Hypothalamus (tissue), 51 donors: ENCODE measurements around the gene UMODL1.
A peak's percentile ranks its signal among the peaks of the same experiment; 100 is the strongest.

ENCODE experiments used
- DNase-seq, 51 donors: peaks; one replicate each; lab custom pipeline; 2025; lab: John Stamatoyannopoulos, UW

The UMODL1 gene

DNA sequence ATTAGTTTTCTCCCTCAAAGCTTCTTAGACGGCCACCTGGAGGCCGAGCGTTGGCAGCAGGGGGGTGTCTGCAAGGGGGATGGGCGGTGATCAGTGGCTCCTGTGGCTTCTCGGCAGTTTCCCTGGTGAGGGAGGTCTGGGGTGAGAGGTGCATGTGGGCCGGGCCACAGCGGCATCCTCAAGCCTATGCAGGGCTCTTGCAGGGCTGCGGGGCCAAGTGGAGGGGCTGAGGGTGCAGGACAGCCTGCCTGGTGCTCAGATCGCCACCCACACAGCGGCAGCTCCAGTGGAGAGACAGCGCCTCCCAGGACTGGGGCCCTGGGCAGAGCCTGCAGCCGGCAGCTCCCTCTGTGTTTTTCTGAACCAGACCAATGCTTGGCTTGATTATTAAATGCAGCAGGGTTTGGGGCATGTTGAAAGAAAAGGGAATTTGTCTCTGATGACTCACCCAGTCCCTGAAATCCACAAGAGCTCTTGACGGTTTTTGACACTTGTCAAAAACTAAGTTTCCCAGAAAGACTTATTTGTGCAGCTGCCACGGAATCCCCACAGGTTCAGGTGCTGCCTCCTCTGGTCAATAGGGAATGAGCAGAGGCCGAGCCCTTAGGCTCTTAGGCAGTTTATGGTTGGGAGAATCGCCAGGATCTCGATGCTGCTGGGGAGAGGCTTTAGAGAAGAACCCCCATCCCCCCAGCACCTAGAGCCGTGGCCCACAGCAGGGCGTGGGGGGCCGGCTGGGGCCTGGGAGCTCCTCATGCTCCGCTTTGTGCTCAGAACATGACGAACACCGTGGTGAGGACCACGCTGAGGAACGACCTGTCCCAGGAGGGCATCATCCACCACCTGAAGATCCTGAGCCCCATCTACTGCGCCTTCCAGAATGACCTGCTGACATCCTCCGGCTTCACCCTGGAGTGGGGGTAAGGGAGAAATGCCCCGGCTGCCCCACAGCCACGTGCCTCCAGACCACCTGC lies 54.7 kb downstream of the UMODL1 start:
- no peak for DNase-seq

DNA sequence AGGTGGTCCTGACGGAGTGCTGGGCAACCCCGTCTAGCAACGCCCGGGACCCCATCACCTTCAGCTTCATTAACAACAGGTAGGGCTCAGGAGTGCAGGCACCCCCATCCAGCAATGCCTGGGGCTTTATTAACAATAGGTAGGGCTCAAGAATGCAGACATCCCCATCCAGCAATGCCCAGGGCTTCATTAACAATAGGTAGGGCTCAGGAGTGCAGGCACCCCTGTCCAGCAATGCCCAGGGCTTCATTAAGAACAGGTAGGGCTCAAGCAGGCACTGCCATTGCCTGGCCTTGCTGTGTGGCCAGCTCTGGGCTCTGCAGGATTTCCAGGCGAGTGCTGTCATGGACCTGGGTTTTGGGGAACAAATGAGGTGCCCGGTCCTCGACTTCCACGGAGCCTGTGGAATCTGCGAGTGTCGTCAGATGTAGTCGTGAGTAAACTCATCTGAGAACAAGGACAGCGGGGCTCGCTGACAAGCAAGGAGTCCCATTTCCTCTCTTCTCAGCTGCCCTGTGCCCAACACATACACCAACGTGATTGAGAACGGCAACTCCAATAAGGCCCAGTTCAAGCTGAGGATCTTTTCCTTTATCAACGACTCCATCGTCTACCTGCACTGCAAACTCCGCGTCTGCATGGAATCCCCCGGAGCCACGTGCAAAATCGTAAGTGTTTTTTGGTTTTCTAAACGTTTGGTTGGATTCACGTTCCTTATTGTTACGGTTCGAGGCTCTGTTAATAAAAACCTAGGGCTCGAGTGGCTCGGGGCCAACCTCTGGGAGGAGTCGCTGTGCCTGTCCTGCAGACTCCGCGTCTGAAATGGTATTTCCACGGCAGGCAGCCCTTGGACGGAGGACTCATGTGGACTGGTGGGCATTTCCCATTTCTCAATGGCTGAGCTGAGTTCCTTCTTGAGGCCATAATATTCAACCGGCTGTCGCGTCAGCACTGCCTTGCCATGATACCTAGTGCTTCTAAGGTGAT lies 56.3 kb downstream of the UMODL1 start:
- DNase-seq = no peak

DNA sequence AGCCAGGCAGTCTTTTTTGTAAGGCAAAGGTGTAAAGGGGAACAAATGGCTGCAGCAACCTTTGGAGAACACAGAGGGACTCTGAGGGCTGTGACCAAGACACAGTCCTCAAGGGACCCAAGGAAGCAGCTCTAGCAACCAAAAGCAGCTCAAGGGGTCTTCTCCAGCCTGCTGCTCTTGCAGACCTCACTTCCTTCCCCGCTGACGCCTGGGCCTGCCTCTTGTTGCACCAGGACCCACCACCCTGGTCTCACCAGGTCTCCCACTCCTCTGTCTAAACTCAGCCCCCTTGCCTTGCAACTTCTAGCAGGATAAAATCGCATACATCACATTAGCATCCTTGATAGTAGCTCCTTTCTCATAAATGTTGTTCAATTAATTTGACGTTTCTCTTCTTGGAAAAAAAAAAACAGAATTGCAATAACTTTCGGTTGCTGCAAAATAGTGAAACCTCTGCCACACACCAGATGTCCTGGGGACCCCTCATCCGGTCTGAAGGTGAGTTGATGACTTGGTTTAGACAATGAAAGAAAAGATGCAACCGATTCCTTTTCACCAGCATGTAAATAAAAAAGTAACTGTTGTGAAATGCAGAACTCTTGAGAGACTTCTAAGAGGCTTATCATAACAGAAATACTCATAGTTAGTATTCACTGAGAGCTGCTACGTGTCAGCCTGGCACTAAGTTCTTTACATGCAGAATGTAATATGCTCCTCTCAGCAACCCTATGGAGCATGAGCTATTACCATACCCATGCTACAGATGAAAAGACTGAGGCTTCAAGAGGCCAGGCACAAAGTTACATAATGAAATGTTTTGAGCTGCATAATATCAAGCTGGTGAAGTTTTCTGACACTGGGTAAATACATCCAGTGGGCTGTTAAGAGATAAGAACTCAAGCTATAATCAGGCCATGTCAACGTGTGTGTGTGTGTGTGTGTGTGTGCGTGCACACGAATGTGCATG lies 58.5 kb downstream of the UMODL1 start:
- DNase-seq = no peak

DNA sequence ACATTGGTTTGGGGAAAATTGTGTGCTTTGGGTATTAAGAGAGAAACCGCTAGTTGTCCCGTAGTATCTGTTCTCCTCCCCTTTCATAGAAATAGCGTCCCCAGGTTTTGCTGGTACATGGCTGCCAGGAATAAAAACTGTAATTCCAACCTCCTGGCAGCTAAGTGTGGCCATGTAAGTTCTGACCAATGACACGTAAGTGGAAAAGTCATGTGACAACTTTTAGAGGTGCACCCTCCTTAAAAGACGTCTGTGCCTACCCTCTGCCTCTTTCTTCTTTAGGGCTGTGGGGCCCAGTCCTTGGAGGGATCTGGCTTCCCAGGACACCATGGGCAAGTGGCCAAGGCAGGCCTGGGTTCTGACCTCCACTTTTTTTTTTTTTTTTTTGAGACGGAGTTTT lies 59.3 kb downstream of the UMODL1 start:
- no peak for DNase-seq

DNA sequence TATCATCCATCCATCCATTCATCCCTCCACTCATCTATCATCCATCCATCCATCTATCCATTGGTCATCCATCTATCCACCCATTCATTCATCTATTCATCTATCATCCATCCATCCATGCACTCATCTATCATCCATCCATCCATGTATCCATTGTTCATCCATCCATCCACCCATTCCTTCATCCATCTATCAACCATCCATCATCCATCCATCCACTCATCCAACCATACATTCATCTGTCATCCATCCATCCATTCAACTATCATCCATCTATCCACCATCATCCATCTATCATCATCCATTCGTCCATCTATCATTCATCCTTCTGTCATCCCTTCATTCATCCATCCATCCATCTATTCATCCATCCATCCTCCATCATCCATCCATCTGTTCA lies 61.1 kb downstream of the UMODL1 start:
- DNase-seq = no peak

DNA sequence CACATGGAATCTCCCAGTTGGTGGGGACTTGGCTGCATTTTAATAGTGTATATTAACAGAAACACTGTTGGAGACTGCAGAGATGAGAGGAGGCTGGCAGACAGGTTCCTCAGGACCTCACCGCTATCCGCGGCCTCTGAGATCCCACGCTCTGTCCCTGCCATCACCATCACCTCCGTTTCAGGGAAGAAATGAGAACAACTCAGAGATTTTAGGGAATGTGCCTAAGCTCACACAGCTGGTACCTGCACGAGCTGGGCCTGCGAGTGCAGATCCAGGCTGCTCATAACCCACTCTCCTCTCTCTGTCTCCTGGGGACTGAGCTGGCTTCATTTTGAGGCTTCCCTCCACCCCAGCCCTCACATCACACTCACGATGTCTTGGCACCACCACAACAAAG lies 62.0 kb downstream of the UMODL1 start:
- no peak for DNase-seq

DNA sequence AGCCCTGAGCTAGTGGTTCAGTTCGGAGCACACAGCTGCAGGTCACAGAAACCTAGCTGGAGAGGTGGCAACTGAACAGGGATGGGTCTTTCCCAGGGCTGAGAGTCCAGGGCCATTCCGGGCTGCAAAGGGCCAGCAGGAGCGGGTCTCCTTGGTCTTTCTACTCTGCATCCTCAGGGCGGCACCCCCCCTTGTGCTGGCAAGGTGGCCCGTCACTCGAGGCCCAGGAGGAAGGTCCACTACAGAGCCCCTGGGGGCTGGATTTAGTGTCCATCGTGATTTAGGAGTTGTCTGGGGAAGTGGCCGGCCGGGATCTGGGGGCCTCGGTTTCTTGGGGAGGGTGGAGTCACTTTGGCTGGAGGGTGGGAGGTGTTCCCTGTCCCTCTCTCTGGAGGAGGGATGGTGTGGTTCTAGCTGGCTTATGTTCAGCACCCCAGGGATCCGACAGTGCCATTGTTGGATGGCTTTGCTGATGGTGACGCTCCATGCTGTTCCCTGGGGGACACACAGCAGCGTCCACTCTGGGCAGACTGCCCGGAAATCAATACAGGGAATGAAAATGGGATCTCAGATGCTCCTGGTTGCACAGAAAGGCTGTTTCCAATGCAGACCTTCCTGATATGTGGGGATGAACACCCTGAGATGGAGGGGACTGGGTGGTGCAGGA lies 64.4 kb downstream of the UMODL1 start:
- no peak for DNase-seq

DNA sequence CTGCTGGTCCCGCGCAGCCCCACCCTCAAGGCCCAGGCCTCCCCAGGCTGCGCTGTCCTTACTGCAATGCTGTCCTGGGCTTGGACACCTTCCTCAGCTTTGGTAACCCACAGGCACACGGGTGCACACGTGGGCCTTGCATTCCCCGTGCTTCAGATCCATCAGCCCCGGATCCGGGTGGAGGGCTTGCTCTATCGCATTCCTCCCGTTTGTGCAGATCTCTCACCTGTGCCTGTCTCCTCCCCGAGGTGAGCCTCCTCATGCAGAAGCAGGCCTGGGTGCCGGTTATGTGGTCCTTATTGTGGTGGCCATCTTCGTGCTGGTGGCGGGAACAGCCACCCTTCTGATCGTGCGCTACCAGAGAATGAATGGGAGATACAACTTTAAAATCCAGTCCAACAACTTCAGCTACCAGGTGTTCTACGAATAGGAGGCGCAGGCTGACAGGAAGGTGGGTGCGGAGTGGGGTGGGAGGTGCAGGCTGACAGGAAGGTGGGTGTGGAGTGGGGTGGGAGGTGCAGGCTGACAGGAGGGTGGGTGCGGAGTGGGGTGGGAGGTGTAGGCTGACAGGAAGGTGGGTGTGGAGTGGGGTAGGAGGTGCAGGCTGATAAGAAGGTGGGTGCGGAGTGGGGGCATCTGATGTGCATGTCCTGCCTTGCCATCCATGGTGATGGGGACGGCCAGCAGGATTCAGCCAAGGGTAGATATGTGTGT lies 66.2 kb downstream of the UMODL1 start:
- DNase-seq = no peak

DNA sequence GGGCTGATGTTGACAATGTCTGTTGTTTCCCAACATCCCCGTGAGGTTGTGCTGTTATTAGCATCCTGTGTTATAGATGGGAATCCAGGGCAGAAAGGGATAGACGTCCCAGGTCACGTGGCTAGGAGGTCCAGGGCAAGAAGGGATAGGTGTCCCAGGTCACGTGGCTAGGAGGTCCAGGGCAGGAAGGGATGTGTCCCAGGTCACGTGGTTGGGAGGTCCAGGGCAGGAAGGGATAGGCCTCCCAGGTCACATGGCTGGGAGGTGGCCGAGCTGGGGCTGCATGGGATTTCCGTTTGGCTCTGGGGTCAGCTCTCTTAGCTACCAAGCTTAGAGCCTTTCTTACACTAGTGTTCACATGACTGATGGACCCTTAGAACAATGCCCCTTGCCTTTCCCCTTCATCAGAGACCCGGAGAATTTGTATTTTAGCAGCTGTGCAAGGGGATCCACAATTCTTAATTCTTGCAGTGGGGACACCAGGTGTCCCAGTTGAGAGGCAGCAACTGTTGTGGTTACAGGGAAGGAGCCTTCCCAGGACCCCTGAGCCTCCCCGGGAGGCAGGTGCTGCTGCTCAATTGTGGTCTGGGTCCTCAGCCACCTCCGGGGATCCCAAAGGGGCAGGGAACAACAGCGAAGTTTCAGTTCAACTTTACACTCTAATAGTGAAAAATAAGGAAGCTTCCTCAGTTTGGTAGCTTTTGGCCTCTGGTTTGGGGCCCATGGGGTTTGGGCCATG lies 69.2 kb downstream of the UMODL1 start:
- DNase-seq = no peak

DNA sequence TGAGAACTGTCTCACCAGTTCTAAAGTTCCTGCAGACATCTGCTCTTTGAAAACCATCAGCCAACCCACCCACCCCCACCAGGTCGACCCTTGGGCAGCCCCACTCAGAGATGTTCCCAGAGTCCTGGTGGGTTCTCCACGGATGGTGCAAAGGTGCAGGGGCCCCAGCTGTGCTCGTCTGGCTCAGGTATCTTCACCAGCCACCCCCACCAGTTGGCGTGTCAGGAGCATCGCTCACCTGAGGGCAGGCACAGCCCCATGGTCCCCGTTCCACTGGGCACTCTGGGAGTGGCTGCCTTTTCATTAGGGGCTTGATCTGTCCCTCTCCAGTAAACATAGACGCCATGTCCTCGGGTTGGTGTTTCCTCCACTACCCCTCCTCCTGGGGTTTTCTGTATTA lies 70.5 kb downstream of the UMODL1 start:
- no peak for DNase-seq

DNA sequence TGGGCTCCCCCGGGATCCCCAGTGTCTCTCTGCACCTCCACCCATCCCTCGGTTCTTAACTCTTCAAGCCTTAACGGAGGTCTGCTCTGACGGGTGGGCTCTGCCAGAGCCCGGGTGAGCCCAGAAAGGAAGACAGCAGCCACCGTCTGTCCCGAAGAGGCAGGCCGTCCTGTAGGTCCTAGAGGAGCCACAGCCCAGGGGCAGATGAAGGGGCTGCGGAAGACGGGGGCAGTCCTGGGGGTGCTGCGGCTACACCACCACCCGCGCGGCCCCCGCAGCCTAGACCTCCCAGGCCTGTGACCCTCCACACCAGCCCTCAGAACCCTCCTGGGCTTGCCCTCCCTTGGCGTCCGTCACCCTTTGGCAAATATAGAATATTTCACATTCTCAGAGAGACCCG lies 71.0 kb downstream of the UMODL1 start:
- DNase-seq = no peak

DNA sequence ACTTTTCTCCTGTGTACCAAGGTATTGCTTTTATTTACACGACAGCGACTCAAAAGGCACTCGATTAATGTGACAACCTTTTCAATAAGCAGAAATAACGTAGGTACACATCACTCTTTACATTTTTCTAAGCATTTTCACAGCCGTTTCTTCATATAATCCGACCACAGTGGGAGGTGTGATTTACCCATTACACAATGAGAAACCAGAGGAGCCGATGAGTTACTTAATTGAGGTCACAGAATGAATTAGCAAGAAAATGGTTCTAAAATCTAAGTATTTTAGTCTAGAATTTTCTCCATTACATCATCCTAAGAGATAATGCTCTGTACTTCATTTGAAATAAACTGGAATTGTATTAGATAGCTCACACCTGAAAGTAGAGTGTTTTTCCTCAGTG lies 71.5 kb downstream of the UMODL1 start:
- no peak for DNase-seq

DNA sequence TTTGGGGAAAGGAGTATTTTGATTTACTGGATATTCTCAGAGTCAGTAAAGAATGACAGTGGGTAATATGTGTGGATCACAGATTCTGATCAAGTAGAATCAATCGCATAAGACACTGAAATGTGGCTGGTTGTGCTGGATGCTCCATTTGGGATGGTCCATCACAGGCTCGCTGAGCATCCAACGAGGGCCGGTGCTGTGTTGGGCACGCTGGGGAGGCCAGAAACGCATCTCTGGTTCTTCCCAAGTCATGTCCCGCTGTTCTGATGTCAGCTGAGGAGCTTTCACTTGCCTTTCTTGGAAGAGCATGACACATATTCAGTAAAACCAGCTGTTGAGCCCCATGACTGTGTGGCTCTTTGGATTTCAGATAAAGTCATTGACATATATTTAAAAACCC lies 72.0 kb downstream of the UMODL1 start:
- no peak for DNase-seq

DNA sequence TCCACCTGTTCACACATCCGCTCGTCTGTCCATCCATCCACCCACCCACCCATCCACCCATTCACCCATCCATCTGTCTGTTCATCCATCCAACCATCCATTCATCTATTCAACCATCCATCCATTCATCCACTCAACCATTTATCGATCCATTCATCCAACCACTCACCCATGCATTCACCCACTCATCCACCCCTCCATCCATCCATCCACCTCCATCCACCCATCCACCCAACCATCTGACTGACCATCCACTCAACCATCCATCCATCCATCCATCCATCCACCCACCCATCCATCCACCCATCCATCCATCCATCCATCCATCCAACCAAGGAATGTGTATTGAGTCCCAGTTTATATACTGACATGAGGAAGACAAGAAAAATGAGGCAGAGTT lies 73.1 kb downstream of the UMODL1 start:
- DNase-seq = no peak

DNA sequence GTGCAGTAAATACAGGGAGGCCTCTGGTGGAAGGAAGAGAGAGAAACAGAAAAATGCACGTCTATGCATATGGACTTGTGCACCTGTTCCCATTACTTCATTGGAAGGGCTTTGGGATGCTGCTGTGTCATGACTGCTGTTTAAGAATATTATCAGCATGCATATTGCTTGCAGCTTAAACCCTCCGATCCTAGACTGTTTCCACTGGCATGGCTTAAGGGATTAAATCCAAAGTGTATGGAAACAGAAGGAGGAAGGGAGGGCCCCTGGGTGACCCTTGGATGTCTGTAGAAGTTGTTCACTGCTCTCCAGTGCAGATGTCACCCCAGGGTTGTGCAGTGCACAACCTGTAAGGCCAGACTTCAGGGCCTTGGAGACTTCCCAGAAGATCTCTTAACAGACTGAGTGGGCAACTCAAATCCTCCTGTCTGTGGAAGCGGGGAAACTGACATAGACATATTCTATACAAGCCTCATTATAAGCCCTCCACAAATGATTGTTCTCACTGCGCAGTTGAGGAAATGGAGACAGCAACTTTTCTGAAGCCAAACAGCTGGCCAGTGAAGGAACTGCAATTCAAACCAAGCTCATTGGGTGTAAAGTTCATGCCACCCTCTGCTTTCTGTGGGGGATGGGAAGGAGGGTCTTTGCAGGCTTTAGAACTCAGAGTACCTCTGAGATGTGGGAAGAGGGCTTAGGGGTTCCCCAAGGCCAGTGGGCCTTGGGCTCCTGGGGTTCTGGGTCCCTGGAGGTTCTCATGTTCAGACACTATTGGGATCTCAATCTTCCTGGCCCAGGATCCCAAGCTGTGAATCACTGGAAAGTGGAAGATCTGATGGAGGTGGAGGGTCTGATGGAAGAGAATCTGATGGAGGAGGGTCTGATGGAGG lies 73.8 kb downstream of the UMODL1 start:
- DNase-seq = no peak

DNA sequence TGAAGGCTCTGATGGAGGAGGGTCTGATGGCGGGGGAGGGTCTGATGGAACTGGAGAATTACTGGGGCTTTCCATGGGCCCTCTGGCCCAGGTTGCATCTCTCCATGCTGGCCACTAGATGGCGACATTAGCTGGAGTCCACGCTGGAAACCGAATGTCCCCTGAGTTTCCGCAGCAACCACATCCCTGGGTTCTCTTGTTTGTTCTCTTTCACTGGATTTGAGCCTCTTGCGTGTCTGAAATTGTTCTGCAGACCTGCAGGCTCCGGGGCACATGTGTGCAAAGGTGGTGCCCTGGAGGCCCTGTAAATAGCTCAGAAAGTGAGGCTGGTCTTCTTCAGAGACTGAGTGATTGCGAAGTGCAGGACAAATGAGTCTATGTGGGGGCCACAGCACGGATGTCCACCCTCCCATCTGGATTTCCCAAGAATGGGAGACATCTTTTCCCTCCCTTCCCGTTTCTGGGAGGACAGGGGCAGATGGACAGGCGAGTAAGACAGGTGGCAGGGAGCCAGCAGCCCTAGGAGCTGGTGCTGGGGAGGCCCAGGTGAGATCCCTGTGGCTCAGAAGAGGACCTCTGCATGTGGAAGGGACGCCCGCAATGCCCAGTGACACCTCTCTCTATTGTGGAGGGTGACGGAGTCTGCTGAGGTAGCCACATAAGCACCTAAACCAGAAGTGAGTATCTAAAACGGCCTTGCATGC lies 74.6 kb downstream of the UMODL1 start:
- DNase-seq = peak in 42 of 51 donors; percentile 9 to 78 (median 43)
